Activated T-helper 1 cell treated with anti-CD3 and anti-CD28 coated beads, Interleukin-2, amount 50 U/mL, for 16 hours (primary cell): ENCODE data around the gene NXN.
"Not testable (repeated sequence)": the region's sequence is repeated elsewhere in the genome, so short reads cannot be mapped to it uniquely, and the experiment has no call there.

Experiments used
- DNase-seq, 2 donors: peaks; one replicate each; pipeline ENCODE4 v3.0.0-alpha.2; 2020; ENCODE audit warnings: low read depth in 1 of 2, low spot score in 1 of 2

Gene NXN

DNA sequence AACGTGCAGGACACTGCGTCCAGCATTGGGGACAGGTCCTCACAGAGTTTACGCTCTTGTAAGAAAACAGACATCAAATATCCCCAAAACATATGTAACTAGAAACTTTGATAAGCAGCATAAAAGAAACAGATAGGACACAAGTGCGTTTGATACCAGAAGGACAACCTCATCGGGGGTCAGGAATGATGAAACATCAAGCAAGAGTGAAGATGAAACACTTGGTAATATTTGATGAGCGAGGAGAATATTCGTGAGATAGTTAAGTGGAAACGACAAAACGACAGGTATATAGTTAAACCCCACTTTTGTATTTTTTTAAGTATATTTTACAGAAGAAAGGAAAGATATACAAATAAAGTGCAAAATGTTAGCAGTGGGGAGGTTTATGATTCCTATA is 55.9 kb downstream of the NXN start:
- DNase-seq: no peak

DNA sequence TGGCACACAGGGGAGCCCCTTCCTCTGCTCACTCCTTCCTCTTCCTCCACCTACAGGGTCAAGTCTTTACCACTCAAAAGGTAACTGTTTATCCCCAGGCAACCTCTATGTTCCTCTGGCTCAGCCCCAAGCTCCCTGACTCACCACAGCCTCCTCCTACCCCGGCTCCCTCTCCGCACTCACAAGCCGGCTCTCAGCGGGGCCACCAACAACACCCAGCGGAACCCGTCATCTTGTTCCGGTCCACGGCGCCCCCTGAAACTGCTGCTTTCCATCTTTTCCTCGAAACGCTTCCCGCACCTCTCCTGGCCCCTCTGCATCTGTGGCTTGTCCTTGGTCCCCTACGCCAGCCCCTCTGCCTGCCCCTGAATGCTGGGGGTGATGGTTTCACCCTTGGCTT is 58.4 kb downstream of the NXN start:
- DNase-seq: no peak

DNA sequence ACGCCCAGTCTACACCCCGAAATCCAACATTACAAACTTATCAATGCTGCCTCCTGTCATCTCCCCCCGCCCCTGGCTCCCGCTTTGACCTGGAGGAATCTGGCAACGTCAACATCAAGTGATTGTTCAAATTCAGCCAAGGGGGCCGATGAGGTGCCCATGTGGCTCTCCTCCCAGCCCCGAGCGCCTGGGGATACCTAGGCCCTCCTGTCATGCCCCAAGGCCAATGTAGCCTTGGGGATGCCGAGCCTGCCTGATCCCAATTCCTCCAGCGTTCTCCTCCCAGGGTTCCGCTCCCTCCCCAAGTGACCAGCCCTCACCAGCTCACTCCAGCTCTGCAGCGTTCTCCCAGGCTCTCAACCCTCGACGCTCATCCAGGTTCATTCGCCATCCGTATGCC is 59.4 kb downstream of the NXN start:
- no peak for DNase-seq

- no peak for DNase-seq
Observed at GRCh38 chr17:917941-918740, 61.4 kb downstream of the NXN start.

DNA sequence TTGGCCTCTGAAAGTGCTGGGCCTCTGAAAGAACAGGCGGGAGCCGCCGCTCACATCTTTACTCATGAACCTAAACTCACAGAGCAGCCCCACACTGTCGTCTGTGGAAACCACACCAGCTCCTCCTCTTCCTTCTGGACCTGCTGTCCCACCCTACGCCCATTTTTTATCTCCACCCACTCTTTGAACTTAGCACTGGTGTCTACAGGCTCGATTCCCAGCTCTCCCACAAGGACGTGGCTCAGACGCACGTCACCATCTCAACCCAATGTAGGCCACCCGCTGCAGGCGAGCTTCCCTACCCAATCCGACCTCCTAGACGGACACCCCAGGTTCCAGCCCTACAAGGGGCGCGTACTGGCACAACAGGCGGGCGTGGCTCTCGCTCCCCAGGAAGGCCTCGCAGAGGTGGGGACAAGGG is 62.2 kb downstream of the NXN start:
- no peak for DNase-seq

GRCh38 chr17:916315-916714 is 63.3 kb downstream of the NXN start:
- DNase-seq: no peak

GRCh38 chr17:915538-916201 is 63.9 kb downstream of the NXN start:
- DNase-seq: no peak

- no peak for DNase-seq
Observed at GRCh38 chr17:914561-914960, 65.0 kb downstream of the NXN start.

- no peak for DNase-seq
Observed at GRCh38 chr17:913207-913606, 66.4 kb downstream of the NXN start.

DNA sequence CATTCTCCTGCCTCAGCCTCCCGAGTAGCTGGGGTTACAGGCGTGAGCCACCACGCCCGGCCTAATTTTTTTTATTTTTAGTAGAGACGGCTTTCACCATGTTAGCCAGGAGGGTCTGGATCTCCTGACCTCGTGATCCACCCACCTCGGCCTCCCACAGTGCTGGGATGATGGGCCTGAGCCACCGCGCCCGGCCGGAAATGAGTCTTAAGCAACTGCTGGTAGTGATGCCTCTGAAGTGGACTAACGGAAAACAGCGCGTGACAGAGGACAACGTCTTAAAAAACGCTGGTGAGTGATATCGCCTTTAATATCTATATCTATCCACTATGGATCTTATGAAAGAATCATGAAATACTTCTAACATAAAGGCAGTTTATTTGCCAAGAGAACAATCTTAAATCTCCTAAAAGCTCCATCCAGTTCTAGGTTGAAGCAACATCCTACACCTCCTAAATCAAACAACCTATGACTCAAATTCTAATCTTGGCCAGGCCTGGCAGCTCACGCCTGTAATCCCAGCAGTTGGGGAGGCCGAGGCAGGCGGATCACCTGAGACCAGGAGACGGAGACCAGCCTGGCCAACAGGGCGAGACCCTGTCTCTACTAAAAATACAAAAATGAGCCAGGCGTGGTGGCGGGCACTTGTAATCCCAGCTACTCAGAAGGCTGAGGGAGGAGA is 69.8 kb downstream of the NXN start:
- no peak for DNase-seq

DNA sequence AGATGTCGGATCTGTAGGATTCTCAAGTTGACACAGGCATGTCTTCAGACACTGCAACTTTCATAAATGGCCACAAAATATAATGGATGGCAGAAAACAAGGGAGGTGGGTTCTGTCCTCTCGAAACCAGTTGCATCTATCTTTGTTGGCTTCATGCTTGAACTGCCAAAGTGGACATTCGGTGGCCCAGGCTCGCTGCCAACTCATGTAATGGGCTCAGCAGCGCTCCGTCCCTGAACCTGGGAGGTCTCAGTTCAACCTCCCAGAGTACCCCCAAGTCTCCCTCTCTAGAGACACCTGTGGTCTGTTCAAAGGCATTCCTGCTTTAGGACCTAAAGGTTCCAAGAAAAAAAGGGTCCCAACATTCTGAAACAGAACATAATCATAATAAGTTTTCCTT is 71.9 kb downstream of the NXN start:
- no peak for DNase-seq

DNA sequence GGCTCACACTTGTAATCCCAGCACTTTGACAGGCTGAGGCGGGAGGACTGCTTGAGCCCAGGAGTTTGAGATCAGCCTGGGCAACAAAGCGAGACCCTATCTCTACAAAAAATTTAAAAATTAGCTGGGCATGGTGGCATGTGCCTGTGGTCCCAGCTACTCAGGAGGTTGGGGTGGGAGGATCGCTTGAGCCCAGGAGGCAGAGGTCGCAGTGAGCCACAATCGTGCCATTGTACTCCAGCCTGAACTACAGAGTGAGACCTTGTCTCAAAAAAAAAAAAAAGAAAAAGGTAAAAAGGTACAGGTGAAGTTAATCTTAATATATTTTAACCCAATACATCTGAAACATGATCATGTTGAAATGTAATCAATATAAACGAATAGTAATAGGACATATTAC is 73.9 kb downstream of the NXN start:
- not testable (repeated sequence) for DNase-seq

DNA sequence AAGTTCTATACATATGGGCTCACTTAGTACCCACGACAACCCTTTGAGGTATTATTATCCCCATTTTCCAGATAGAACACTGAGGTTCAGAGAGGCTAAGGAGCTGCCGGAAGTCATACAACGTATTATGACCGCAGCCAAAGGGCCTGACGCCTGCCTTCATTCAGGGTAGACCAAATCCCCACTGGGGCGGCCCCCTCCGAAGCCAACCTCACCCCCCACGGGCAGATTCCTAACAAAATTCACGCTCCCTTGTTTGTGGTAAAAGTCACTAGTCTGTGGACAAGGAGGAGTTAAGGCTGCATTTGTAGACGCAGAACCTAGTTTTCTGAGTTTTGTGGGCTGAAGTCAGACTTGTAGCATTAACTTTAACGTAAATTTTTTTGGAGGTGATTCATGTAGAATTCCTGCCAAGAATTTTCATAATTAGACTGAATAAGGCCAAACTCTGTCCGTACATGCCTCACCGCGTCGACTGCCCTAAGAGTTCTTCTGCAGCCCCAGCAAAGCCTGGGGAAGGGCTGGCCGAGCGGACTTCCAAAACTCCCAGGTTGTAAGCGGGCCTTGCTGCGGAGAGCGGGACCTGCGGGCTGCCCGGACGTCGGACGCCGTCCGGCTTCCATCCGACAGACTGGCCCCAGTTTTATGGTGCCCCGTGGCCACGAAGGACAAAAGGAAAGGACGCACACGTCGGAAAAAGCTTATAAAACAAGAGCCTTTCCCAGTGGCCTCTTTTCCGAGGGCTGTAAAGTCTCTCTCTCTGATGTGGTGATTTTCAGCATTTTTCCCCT is 75.7 kb downstream of the NXN start:
- DNase-seq: no peak

DNA sequence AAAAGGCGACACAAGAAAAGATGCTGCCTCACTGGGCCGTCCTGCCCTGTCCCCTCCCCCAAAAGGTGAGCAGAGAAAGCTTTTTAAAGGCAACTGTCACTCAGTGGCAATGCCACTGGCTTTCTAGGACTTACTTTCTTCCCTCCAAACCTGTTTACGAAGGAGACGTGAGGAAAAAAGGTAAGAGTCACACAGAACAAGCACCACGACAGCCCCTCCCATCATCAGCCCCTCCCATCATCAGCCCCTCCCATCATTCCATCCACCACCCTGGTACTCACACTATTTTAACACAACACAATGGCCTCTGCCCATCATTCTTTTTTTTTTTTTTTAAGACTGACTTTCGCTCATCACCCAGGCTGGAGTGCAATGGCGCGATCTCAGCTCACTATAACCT is 77.1 kb downstream of the NXN start:
- DNase-seq: no peak

GRCh38 chr17:901964-902363 is 77.6 kb downstream of the NXN start:
- DNase-seq: no peak

DNA sequence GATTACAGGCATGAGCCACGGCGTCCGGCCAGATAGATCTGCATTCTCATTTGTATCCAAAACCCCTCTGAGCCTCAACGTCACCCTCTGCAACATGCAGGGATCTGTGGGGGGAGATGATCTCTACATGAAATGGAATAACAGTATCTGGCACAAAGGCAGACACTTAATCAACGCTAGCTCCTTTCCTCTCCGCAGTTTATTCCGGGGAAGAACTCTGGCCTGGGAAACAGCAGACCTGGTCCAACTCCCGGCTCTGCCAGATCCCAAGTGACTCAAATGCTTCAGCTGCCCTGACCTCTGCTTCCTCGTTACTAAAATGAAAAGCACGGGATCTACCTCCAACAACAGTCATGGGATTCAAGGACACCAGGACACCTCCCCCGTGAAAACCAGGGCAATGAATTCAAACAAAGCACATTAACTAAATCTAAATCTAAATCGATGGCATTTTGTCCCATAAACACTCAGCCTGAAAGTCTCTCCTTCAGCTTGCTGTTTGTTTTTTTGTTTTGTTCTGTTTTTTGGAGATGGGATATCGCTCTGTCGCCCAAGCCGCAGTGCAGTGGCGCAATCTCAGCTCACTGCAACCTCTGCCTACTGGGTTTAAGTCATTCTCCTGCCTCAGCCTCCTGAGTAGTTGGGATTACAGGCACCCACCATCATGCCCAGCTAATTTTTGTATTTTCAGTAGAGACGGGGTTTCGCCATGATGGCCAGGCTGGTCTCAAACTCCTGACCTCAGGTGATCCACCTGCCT is 78.2 kb downstream of the NXN start:
- DNase-seq: no peak

- DNase-seq: no peak
Observed at GRCh38 chr17:900336-900934, 79.1 kb downstream of the NXN start.

DNA sequence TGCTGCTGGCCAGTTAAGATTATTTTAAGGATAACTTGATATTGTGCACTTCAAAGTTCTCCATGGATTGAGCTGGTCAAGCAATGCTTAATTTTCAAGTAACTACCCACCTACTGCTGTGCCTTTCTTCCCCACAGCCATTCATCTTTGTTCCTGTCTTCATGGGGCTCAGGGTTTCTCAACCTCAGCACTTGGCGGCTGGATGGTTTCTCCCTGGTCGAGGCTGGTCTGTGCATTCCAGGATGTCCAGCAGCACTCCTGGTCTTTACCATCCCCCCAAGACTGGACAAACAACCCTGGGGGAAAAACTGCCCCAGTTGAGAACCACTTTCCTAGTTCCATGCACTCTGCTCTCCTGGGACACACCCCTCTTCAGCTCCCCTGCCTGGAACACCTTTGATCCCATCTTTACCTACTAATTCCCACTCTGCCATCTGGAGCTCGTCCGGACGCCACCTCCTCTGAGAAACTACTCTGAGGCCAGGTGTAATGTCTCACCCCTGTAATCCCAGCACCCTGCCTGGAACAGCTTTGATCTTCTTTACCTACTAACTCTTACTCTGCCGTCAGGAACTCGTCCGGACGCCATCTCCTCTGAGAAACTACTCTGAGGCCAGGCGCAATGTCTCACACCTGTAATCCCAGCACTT is 81.5 kb downstream of the NXN start:
- no peak for DNase-seq

GRCh38 chr17:896953-897661 is 82.5 kb downstream of the NXN start:
- DNase-seq: no peak
